ENCODE measurements around the gene FANCC.

- TF ChIP-seq, protein P1, sequence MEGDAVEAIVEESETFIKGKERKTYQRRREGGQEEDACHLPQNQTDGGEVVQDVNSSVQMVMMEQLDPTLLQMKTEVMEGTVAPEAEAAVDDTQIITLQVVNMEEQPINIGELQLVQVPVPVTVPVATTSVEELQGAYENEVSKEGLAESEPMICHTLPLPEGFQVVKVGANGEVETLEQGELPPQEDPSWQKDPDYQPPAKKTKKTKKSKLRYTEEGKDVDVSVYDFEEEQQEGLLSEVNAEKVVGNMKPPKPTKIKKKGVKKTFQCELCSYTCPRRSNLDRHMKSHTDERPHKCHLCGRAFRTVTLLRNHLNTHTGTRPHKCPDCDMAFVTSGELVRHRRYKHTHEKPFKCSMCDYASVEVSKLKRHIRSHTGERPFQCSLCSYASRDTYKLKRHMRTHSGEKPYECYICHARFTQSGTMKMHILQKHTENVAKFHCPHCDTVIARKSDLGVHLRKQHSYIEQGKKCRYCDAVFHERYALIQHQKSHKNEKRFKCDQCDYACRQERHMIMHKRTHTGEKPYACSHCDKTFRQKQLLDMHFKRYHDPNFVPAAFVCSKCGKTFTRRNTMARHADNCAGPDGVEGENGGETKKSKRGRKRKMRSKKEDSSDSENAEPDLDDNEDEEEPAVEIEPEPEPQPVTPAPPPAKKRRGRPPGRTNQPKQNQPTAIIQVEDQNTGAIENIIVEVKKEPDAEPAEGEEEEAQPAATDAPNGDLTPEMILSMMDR (conservative IDR thresholded peaks at IDR 0.05), result no peak
- TF ChIP-seq EZH2 (IDR thresholded peaks at IDR 0.05; ENCODE audit: low read depth), result no peak
Observed at GRCh38 chr9:95147452-95148207, 169.9 kb downstream of the FANCC start.
